ENCODE data around the gene SIGLEC7.

The SIGLEC7 gene

GRCh38 chr19:51123802-51124201, 18.3 kb upstream of the SIGLEC7 start:
- H3K4me3 ChIP-seq (ENCODE audit: low read depth, low read length): no peak overlapping the region
- TF ChIP-seq CTCF (IDR thresholded peaks at IDR 0.05; ENCODE audit: borderline replicate concordance, insufficient read depth, low read depth, low read length): no peak

GRCh38 chr19:51124216-51124615, 17.9 kb upstream of the SIGLEC7 start:
- H3K4me3 ChIP-seq (ENCODE audit: low read depth, low read length): no peak overlapping the region
- TF ChIP-seq CTCF (IDR thresholded peaks at IDR 0.05; ENCODE audit: borderline replicate concordance, insufficient read depth, low read depth, low read length): no peak

DNA sequence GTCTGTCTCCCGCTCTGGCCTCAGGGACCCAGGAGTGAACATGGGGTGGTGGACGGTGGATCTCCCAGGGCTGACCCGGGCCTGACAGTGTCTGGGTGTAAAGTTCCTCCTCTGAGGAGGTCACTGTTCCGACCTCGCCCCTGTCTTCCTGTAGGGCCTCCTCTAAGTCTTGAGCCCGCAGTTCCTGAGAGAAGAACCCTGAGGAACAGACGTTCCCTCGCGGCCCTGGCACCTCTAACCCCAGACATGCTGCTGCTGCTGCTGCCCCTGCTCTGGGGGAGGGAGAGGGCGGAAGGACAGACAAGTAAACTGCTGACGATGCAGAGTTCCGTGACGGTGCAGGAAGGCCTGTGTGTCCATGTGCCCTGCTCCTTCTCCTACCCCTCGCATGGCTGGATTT, 17.4 kb upstream of the SIGLEC7 start, which contains the start of gene SIGLEC9:
SIGLEC9 (plus strand) TSS at position 178 of the 400 bp plus-strand sequence; CDS start at position 247, 69 bp downstream.
- no peak within 1 kb of the TSS for H3K4me3 ChIP-seq (ENCODE audit: low read depth, low read length)
- no peak for TF ChIP-seq CTCF (IDR thresholded peaks at IDR 0.05; ENCODE audit: borderline replicate concordance, insufficient read depth, low read depth, low read length)

DNA sequence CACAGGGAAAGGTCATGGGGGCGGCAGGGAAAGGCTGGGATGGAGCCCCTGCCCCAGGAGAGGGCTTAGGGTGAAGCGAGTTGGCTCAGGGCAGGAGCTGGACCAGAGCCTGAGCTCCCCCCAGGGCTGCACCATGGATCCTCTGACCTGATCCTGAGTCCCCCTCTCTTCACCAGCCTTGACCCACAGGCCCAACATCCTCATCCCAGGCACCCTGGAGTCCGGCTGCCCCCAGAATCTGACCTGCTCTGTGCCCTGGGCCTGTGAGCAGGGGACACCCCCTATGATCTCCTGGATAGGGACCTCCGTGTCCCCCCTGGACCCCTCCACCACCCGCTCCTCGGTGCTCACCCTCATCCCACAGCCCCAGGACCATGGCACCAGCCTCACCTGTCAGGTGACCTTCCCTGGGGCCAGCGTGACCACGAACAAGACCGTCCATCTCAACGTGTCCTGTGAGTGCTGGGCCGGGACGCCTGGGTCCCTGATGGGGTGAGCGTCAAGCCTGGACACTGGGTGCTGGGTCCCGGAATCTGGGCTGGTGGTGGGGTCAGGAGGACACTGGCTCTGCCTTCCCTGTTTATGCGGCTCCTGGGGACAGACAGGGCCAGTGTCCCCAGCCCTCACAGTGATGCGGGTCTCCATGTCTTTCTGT, 16.6 kb upstream of the SIGLEC7 start:
- no peak overlapping the region for H3K4me3 ChIP-seq (ENCODE audit: low read depth, low read length)
- TF ChIP-seq CTCF (IDR thresholded peaks at IDR 0.05; ENCODE audit: borderline replicate concordance, insufficient read depth, low read depth, low read length): no peak

DNA sequence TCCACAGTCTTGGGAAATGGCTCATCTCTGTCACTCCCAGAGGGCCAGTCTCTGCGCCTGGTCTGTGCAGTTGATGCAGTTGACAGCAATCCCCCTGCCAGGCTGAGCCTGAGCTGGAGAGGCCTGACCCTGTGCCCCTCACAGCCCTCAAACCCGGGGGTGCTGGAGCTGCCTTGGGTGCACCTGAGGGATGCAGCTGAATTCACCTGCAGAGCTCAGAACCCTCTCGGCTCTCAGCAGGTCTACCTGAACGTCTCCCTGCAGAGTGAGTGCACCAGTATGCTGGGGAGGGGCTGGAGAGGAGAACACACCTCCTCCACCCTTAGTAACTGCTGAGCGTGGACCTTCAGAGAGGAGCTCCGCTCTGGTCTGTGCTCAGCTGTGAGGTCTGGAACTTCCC, 15.1 kb upstream of the SIGLEC7 start:
- no peak for TF ChIP-seq CTCF (IDR thresholded peaks at IDR 0.05; ENCODE audit: borderline replicate concordance, insufficient read depth, low read depth, low read length)
- no peak overlapping the region for H3K4me3 ChIP-seq (ENCODE audit: low read depth, low read length)

- TF ChIP-seq CTCF (IDR thresholded peaks at IDR 0.05; ENCODE audit: borderline replicate concordance, insufficient read depth, low read depth, low read length): no peak
- H3K4me3 ChIP-seq (ENCODE audit: low read depth, low read length): no peak overlapping the region
Measured at GRCh38 chr19:51127755-51128154, 14.3 kb upstream of the SIGLEC7 start.

GRCh38 chr19:51128227-51128626, 13.9 kb upstream of the SIGLEC7 start:
- H3K4me3 ChIP-seq (ENCODE audit: low read depth, low read length): no peak overlapping the region
- no peak for TF ChIP-seq CTCF (IDR thresholded peaks at IDR 0.05; ENCODE audit: borderline replicate concordance, insufficient read depth, low read depth, low read length)
